ENCODE results near the gene SLC16A7.

GRCh38 chr12:59678759-59679411 is 83.1 kb downstream of the SLC16A7 start:
- TF ChIP-seq, protein P1, sequence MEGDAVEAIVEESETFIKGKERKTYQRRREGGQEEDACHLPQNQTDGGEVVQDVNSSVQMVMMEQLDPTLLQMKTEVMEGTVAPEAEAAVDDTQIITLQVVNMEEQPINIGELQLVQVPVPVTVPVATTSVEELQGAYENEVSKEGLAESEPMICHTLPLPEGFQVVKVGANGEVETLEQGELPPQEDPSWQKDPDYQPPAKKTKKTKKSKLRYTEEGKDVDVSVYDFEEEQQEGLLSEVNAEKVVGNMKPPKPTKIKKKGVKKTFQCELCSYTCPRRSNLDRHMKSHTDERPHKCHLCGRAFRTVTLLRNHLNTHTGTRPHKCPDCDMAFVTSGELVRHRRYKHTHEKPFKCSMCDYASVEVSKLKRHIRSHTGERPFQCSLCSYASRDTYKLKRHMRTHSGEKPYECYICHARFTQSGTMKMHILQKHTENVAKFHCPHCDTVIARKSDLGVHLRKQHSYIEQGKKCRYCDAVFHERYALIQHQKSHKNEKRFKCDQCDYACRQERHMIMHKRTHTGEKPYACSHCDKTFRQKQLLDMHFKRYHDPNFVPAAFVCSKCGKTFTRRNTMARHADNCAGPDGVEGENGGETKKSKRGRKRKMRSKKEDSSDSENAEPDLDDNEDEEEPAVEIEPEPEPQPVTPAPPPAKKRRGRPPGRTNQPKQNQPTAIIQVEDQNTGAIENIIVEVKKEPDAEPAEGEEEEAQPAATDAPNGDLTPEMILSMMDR (IDR thresholded peaks at IDR 0.05) = no peak
- no peak for TF ChIP-seq POLR2A (IDR thresholded peaks at IDR 0.05)
